ENCODE measurements around the gene UBE2Q2. TPM values are rescaled to one million over a fixed set of nuclear protein-coding genes. Genes with fewer than 3 reads are reported as not detected.
A peak's percentile ranks its signal among the peaks of the same experiment; 100 is the strongest.
"Not testable (repeated sequence)": the region's sequence is repeated elsewhere in the genome, so short reads cannot be mapped to it uniquely, and the experiment has no call there.

The UBE2Q2 gene
- total RNA-seq, 1 donor from 2014 or later: 20.9 TPM

GRCh38 chr15:75827691-75828090, 15.6 kb upstream of the UBE2Q2 start:
- peak; percentile 94 for ATAC-seq

- ATAC-seq: no peak
Measured at GRCh38 chr15:75828429-75828828, 14.8 kb upstream of the UBE2Q2 start.

- ATAC-seq: no peak
Measured at GRCh38 chr15:75830910-75831805, 12.1 kb upstream of the UBE2Q2 start.

- no peak for ATAC-seq
Measured at GRCh38 chr15:75831806-75832102, 11.5 kb upstream of the UBE2Q2 start.

- ATAC-seq: no peak
Measured at GRCh38 chr15:75832114-75832513, 11.1 kb upstream of the UBE2Q2 start.

- ATAC-seq: no peak
Measured at GRCh38 chr15:75834021-75834420, 9.2 kb upstream of the UBE2Q2 start.

GRCh38 chr15:75835990-75836958, 7.0 kb upstream of the UBE2Q2 start:
- no peak for ATAC-seq

- peak; percentile 90 for ATAC-seq
Measured at GRCh38 chr15:75836959-75837334, 6.3 kb upstream of the UBE2Q2 start.

GRCh38 chr15:75840659-75841058, 2.6 kb upstream of the UBE2Q2 start:
- ATAC-seq: no peak

- ATAC-seq: no peak
Measured at GRCh38 chr15:75841626-75842025, 1.6 kb upstream of the UBE2Q2 start.

- ATAC-seq: peak; percentile 82
Measured at GRCh38 chr15:75843678-75844581, 683 bp downstream of the UBE2Q2 start.

- ATAC-seq: no peak
Measured at GRCh38 chr15:75844629-75845335, 1.5 kb downstream of the UBE2Q2 start.

GRCh38 chr15:75849167-75849566, 5.9 kb downstream of the UBE2Q2 start:
- no peak for ATAC-seq

- ATAC-seq: no peak
Measured at GRCh38 chr15:75850708-75851107, 7.5 kb downstream of the UBE2Q2 start.

GRCh38 chr15:75851566-75851965, 8.3 kb downstream of the UBE2Q2 start:
- not testable (repeated sequence) for ATAC-seq

GRCh38 chr15:75857886-75858285, 14.6 kb downstream of the UBE2Q2 start:
- no peak for ATAC-seq

- no peak for ATAC-seq
Measured at GRCh38 chr15:75861750-75862402, 18.6 kb downstream of the UBE2Q2 start.

GRCh38 chr15:75862796-75863195, 19.5 kb downstream of the UBE2Q2 start:
- no peak for ATAC-seq

- no peak for ATAC-seq
Measured at GRCh38 chr15:75864213-75865059, 21.2 kb downstream of the UBE2Q2 start.

- not testable (repeated sequence) for ATAC-seq
Measured at GRCh38 chr15:75866045-75866444, 22.8 kb downstream of the UBE2Q2 start.
